Dermis microvascular lymphatic vessel endothelial cell (primary cell): ENCODE measurements around the gene SECISBP2. TPM values are rescaled to one million over a fixed set of nuclear protein-coding genes. Genes with fewer than 3 reads are reported as not detected.
A peak's percentile ranks its signal among the peaks of the same experiment; 100 is the strongest.
"Not testable (repeated sequence)": the region's sequence is repeated elsewhere in the genome, so short reads cannot be mapped to it uniquely, and the experiment has no call there.

Experiments used
- DNase-seq, 2 donors: peaks; one replicate each; pipeline versions ENCODE4 v3.0.0 to v3.0.0-alpha.2; 2010; ENCODE audit warnings: low read depth in 2 of 2
- total RNA-seq: library from RNA; depleted of rRNA; stranded (reverse); fragments of >200 nt; gene quantifications from 2 replicates; pipeline ENCODE4 v1.2.1, GENCODE V29; 2014

The SECISBP2 gene
- total RNA-seq, 1 donor from 2014 or later: 16.4 TPM

DNA sequence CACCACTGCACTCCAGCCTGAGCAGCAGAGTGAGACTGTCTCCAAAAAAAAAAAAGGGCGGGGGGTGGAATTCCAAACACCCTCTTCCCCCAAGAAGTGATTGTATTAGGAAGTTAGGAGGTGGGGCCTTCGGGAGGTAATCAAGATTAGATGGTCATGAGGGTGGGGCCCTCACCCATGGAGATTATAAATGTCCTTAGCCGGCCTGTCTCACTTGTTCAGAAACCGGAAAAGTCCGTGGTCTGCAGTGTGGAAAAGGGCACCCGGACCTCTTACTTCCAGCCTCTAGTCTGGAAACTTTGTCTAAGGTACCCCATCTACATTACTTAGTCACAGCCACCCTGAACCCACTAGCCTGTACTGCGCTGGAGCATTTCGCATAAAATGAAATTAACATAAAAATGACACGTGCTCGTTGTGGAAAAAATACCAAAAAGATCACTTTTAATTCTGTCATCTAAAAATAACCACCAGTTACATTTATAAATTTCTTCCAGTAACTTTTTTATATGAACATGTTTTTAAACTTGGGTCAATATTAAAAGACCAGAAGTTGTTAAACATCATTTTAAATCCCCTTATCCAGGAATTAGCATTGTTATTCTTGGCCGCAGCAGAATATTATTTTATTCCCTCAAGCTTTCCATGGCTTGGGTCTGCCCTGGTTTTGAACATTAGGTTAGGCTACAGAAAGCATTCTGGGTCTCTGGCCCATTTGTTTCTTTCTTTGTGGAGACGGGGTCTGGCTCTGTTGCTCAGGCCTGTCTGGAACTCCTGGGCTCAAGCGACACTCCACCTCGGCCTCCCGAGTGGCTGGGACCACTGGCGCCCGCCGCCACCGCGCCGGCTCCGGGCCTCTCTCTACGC is 8.5 kb upstream of the SECISBP2 start:
- DNase-seq: peak; percentile 14 to 28

DNA sequence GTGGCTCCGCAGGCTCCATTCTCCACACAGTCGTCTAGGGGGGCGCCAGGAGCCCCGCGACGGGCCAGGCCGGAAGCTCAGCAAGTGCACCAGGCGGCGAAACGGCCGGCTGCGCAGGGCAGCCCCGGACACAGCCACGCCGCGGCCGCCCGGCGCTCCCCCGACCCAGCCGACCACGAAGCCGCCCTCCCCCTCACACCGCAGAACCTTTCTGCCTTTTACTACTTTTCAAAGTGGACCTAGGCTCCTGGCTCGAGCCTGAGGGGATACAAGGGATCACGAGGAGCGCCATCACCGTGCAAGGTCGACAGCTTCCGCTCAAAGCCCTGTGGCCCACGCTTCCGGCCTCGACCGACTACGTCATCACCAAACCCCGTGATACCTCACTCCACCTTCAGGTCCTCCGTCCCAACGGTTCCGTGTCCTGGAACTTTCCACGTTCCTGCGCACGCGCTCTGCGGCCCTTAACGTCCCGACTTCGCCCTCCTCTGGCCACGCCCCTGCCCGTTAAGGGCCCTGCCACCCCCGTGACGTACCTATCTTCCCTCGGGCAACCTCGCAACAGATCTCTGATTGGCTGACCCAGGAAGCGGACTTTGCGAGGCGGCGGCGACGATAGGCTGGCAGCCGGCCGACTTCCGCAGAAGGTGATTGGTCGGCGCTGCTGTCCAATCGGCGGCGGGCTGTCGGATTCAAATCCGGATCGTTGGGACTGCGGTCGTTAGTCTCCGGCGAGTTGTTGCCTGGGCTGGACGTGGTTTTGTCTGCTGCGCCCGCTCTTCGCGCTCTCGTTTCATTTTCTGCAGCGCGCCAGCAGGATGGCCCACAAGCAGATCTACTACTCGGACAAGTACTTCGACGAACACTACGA is 7.6 kb upstream of the SECISBP2 start, which contains the start of gene CKS2:
Gene CKS2, plus strand, starts transcription at position 721 of the 871 bp plus-strand sequence. Its CDS starts 98 bp downstream, at position 819.
- peak; percentile 100 for DNase-seq

DNA sequence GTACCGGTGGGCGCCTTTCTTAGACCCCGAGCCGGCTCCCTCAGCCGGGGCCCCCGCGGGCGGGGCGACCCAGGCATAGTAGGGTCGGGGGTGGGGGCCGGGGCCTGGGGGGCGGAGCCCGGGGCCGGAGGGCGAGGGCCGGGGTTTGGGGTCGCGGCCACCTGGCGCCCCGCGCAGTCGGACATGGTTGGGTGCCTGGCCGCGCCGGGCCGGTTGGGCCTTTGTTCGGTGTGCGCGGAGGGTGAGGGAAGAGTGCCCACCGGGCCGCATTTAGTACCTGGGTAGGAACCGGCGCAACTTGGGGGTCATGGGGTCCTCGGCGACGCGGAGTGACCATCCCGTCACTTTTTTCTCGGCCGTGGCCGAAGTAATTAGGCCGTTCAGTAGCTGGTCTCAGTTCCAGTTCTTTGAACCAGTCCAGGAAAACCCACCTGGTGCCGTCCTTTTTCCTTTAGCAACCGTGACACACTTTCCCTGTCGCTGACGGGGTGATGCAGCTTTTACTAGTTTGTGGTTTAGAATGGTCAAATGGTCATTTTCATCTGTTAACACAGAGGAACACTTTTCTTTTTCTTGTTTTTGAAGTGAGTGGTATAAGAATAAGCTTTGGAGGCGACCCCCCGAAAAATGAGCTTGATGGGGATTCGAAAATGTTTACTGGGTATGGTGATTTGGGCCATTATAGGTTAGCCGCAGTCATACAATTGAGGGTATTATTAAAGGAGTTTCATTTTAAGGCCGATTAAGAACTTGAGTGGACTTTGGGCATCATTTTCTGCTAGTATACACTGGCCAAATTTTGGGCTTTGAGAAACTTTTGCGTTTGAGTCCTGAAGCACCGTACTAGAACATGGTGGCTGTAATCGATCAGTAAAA is 6.7 kb upstream of the SECISBP2 start:
- DNase-seq: peak in 1 of 2 donors; percentile 25

DNA sequence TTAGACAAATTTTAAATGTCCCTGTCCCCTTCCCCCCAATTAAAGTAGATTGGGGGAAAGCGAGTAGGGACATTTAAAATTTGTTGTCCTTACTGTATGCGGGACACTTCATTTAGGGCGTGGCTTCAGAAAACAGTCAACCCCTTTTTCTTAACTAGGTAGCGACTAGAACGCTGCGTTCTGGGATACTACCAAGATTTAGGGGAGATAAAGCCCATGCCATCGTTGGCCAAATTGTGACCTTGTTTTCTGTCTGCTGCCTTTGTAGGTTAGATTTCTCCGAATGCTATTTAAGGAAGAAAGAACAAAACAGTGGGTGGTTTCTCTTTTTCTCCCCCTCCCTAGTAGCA is 6.1 kb upstream of the SECISBP2 start:
- peak in 1 of 2 donors; percentile 39 for DNase-seq

DNA sequence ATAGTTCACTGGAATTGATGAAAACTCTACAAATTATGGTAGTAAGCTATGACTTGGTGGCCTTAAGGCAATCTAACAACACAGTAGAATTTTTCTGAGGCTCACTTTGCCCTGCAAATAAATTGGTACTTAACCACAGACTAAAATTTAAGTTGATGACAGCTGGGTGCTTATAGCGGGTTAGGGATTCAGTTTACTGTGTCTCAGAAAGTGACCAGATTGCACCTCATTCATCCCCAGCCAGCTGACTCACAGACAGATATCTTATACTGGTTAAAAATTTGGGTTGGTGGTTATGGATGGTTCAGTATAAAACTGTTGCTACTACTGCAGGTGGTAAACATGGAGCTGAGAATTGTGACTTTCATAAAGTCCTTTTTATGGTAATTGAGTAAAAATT is 4.5 kb upstream of the SECISBP2 start:
- no peak for DNase-seq

DNA sequence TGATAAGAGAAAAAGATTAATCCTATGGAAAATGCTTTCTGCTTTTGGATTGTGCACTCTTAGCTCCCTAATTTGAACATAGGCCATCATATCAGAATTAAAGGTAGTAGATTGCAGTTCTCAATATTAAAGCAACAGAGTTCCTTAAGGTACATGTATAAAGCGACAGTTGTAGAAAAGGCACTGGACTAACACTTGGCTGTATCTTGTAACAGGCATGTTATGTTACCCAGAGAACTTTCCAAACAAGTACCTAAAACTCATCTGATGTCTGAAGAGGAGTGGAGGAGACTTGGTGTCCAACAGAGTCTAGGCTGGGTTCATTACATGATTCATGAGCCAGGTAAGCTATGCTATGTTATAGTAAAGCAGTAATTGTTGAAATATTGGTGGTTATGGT is 3.3 kb upstream of the SECISBP2 start:
- no peak for DNase-seq

DNA sequence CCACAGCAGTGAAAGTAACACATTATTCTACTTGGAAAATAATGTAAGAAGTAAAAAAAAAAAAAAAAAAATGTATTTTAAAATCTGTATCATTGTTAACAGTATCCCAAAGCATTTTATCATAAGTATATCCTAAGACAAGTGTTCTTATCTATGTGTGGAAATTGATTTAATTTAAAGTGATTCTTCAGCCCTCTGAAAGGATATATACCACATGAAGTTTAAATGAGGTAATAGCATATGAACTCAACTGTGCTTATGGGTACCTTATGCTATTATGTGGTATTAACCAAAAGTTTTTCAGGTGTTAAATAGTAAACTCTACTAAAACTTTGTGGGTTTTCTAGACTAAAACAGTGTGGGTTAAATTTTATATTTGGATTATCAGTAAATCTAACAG is 2.8 kb upstream of the SECISBP2 start:
- no peak for DNase-seq

DNA sequence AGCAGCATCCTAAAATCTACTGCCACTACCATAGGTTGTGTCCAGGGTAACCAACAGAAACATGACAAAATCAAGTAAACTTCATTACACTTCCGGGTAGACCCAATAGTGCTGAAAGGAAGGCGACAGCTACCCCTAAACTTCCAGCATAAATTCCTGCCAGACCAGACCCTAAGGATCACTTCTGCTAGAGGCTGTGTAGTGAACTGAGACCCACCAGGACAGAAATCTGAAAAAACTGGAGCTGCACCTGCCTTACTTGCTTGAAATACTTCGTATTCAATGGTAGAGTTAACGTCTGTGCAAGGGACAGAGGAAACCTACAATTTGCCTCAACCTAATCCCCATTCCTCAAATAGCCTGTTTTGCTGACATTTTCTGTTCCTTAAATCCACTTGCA is 1.0 kb upstream of the SECISBP2 start:
- no peak for DNase-seq

DNA sequence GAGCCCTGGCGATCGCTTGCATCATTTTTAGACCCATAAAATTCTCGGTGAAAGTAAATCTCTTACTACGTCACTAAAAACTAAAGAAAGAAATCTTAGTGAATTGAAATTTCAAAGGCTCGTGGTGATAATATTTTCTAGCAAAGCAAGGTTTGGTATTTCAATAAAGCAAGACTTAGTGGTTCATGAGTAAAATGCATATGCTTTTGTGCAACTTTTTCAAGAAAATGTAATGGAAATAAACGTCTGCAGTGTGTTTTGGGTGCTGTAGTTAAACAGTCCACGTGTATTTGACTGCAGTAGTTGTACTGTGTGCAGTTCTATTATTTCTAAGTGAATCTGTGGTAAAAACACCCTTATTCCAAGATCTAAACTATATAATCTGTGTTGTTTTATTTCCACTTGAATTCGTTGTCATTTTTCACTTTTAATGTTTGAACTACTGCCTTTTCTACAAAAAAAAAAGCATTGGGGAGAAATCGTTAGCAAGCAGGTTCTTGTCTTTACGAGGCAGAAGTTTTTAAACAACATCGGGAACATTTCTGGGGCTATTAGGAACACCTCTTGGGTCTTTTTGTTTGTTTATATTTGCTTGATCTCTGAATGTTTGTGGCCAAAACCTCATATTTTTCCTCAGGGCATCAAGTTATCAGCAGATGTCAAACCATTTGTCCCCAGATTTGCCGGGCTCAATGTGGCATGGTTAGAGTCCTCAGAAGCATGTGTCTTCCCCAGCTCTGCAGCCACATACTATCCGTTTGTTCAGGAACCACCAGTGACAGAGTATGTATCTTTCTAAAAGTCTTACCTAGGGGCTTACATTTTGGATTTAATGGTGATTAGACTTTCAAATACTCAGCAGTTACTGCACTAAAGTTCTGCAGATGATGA is 960 bp downstream of the SECISBP2 start:
- peak in 1 of 2 donors; percentile 7 for DNase-seq

DNA sequence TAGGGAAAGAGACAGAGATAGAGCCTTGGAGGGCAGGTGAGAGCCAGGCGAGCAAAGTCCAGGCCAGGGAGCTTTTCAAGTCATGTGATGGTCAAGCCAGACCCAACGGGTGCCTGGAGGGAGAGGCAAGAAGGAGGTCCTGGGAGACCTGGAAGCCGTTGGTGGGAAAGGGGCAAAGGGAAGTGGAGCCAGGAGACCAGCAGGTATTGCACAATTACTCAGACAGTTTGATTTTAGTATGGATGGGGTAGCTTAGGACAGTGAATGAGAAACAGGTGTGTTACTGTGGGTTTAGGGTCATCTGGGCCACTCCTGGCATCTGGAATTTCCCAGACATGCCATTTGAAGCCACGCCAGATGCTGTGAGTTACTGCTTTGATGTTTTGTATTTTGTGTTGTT is 5.1 kb downstream of the SECISBP2 start:
- peak; percentile 6 to 25 for DNase-seq

DNA sequence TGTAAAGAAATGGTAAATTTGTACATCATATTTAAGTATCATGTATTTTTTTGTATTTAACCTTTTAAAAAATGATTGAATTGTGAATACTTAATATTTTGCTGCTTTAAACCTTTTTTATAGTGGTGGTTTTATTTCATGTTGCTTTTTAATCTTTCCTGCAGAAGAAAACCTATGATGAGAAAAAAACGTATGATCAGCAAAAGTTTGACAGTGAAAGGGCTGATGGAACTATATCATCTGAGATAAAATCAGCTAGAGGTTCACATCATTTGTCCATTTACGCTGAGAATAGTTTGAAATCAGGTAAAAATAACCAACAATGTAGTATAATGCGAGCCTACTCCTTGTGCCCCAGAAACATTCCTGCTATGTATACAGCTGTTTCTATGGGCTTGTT is 7.4 kb downstream of the SECISBP2 start:
- DNase-seq: no peak

DNA sequence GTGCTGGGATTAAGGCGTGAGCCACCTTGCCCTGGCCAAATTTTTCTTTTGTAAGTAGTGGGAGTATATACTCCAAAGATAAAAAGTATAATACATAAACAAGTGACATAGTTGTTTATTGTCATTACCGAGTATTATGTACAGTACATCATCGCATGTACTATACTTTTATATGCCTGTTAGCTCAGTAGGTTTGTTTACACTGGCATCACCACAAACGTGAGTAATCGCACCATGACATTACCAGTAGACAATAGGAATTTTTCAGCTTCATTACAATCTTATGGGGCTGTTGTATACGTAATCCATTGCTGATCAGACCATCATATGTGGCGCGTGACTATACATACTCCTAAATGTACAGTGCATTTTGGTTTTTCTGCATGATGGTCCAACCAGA is 9.8 kb downstream of the SECISBP2 start:
- DNase-seq: peak in 1 of 2 donors; percentile 50

DNA sequence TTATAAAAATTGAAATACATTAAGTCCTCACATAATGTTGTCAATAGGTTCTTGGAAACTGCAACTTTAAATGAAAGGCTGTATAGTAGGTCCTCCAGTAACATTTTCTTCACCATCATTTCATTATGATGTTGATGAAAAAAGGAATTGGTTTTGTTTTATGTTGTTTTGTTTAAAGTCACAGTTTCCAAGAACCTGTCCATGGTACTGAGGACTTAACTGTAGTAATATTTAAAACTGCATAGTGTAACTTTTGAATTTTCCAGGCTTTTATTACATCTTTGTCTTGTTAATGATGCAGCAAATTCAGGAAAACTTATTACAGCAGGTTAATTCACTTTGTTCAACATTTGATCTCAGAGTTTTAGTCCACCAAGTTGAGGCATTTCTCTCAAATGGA is 11.6 kb downstream of the SECISBP2 start:
- DNase-seq: no peak

DNA sequence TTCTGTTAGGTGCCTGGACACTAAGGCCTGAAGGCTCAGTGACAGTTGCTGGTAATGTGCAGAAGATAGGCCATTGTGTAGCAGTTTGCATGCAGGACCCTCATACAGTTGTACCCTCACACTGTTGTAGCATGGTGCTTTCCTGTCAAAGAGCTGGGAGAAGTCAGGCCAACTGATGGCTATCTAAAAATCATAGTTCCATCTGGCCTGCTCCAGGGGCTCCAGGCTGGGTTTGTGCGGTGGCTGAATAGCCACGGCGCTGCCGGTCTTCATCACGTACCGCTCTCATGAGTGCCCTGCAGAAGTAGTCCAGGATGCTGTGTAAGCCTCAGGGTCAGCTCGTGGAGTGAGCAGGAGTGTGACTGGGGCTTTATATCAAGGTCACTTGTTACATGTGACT is 12.2 kb downstream of the SECISBP2 start:
- DNase-seq: no peak

DNA sequence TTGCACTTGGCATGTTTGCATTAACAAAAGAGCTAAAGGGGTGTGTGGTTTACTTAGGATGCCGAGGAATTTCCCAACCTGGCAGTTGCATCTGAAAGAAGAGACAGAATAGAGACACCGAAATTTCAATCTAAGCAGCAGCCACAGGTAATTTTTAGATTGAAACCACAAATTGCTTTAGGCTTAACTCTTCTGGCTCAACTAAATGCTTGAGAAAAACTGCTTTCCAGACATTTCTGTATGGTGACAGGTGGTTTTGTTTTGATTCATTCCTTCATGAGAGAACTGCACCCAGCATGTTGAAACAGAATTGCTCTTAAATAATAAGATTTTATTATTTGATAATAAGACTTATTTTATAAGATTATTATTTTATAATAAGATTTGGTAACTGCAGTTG is 21.5 kb downstream of the SECISBP2 start:
- no peak for DNase-seq

DNA sequence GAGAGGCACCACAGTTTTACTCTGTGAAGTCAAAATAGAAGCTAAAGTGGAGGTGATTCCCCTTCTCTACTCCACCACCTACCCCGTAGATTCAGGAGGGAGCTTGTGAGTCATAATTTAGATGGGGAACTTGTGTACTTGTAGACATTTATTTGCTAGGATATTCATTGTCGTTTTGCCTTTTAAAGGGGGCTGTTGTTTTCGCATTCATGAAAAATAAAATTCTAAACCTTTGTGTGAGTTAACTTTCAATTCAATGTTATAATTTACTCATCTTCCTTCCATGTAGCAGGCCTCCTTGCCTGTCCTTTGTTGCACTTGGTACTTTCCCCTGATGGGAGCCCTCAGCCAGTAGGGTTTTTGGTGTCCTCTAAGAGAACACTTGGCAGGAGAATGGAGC is 22.0 kb downstream of the SECISBP2 start:
- no peak for DNase-seq

DNA sequence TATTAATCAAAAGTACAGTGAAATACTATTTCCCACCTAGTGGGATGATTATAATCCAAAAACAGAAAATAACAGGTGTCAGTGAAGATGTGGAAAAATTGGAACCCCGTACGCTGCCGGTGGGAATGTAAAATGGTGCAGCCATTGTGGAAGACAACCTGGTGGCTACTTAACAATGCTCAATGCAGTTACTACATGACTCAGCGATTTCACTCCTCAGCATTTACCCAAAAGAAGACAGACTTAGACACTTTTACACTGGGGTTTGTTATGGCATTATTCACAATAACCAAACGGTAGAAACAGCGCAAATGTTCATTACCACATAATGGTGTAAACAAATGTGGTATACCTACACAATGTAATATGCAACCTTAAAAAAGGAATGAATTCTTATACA is 23.9 kb downstream of the SECISBP2 start:
- no peak for DNase-seq

DNA sequence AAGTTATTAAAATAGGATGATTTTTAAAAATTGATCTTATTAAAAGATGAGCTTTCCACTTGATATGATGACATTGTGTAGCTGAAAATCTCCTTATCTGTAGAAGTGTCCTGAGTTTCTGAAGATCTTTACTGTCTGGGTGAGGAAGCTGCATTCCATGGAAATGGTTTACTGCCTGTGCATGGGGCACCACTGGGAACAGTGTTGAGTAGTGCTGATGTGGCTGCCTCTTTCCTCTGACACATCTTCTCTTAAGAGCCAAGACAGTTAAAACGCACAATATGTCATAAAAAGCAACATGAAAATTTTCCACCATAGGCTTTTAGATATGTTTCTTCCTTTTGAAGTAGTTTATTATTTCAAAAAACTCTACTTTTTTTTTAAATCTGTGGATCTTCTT is 24.6 kb downstream of the SECISBP2 start:
- no peak for DNase-seq

DNA sequence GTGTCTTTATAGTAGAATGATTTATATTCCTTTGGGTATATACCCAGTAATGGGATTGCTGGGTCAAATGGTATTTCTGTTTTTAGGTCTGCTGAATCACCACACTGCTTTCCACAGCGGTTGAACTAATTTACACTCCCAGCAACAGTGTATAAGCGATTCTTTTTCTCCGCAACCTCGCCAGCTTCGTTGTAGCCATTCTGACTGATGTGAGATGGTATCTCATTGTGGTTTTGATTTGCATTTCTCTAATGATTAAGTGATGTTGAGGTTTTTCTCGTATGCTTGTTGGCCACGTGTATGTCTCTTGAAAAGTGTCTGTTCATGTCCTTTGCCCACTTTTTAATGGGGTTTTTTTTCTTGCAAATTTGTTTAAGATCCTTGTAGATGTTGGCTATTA is 25.5 kb downstream of the SECISBP2 start:
- DNase-seq: not testable (repeated sequence)

DNA sequence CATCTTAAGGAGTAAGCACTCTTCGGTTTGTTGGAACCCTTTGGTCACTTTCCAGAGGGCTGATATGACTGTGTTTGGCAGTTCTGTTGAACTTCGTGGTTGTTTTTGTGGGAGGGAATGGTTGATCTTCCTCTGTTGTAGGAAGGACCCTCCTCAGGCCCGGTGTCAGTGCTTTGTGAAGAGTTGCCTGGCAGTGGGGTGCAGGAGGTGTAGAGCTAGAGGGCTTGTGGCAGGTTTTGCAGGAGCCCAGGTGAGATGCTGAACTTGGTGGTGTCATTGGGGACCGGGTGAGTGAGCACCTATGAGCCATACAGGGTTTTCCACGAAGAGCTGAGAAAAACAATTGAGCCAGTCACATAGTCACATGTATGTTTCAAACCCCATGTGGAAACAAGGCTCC is 27.2 kb downstream of the SECISBP2 start:
- DNase-seq: no peak

DNA sequence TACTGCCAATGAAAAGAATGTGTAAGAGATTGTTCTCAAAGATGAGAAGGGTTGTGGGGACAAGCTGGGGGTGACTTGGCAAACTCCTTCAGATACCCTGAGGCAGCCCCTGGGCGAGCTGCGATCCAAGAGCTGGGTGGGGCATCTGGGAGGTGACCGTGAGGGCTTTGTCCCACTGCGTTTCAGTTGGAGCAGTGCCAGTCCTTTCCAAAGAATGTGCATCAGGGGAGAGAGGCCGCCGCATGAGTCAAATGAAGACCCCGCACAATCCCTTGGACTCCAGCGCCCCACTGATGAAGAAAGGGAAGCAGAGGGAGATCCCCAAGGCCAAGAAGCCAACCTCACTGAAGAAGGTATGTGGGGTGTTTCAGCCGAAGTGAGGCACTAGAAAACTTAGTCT is 28.4 kb downstream of the SECISBP2 start:
- DNase-seq: no peak
